Ovary (tissue), 10 donors: ENCODE measurements around the gene KRT28. TPM values are rescaled to one million over a fixed set of nuclear protein-coding genes. Genes with fewer than 3 reads are reported as not detected.

ENCODE experiments used
- DNase-seq, 5 donors: peaks; one replicate each; pipeline ENCODE4 v3.0.0-alpha.2; 2019 to 2020
- H3K27ac ChIP-seq, 2 donors: fragments of 200-600 bp; one replicate each; pipeline versions ENCODE4 v1.5.1 to v1.8.0; 2019 to 2022
- H3K27me3 ChIP-seq: fragments of 200-600 bp; one replicate; pipeline ENCODE4 v1.8.0; 2022
- H3K36me3 ChIP-seq: fragments of 200-600 bp; sonication (generic); one replicate; pipeline ENCODE4 v1.5.1; 2019
- H3K4me1 ChIP-seq: one replicate; pipeline ENCODE4 v1.8.1; 2013; ENCODE audit warnings: mild to moderate bottlenecking, moderate library complexity; ENCODE audit not compliant: insufficient read depth
- H3K4me3 ChIP-seq: fragments of 200-600 bp; sonication (generic); one replicate; pipeline ENCODE4 v1.5.1; 2017
- H3K9me3 ChIP-seq, 2 donors: fragments of 200-600 bp in 1 of 2; sonication (generic) in 1 of 2; one replicate each; pipeline versions ENCODE4 v1.5.1 to v1.8.1; 2013 to 2019; ENCODE audit warnings: mild to moderate bottlenecking in 1 of 2, moderate library complexity in 1 of 2
- EP300 ChIP-seq: sonication (generic); formaldehyde crosslinking; IDR thresholded peaks from one replicate; pipeline ENCODE4 v1.6.1; 2017; ENCODE audit warnings: antibody characterized with exemption
- POLR2A ChIP-seq: fragments of 450-650 bp; IDR thresholded peaks from one replicate; pipeline ENCODE4 v1.6.1; 2017; ENCODE audit warnings: antibody characterized with exemption, mild to moderate bottlenecking, moderate library complexity
- WGBS, 3 donors: extraction: QIAGEN DNeasy Blood & Tissue Kit in 1 of 3; methylation state at CpG; one replicate each; pipeline versions ENCODE4 v1.1.5 to v1.1.7; 2013 to 2017; 5-methylcytosine and 5-hydroxymethylcytosine counted together
- intact Hi-C, 4 donors: fragments of 100-400 bp; cut with DNase I; formaldehyde crosslinking; loops; one replicate each; pipeline versions ENCODE4 v1.11.0 to v1.15.1; 2022 to 2023
- long read RNA-seq, 3 donors: library from polyadenylated mRNA in 2 of 3; unstranded in 2 of 3; transcript quantifications; one replicate each; pipeline ENCODE4 v2.0.0 and lab custom pipeline, GENCODE V29; 2021 to 2026
- polyA plus RNA-seq, 2 donors: library from polyadenylated mRNA; stranded (reverse); fragments of 200-250 nt in 1 of 2; fragments of 350-450 nt in 1 of 2; fragmentation: Illumina TruSeq in 1 of 2; extraction: RNeasy Lipid Tissue Mini Kit (QIAGEN cat#74804) in 1 of 2; gene quantifications; one replicate each; pipeline ENCODE4 v1.2.3, GENCODE V29; 2013 to 2014
- total RNA-seq, 7 donors: library from RNA; depleted of rRNA in 2 of 7; stranded (reverse); fragments of >200 nt in 2 of 7; fragmentation: NEBNext Ultra II Directional in 3 of 7; extraction: Animal tissue kit (Norgen Biotek cat#: 25700) in 3 of 7; gene quantifications; one replicate each; pipeline versions ENCODE4 v1.1.0 to v1.2.4, GENCODE V29; 2016 to 2023
- TF ChIP-seq, protein P1 (sequence below), 3 donors: fragments of 450-650 bp in 2 of 3; fragments of 200-600 bp in 1 of 3; IDR thresholded peaks; one replicate each; pipeline versions ENCODE4 v1.5.1 to v1.8.0; 2016 to 2022; ENCODE audit warnings: antibody characterized with exemption in 3 of 3, mild to moderate bottlenecking in 1 of 3
- donor health status: DM: no; HTN: no; CAD: no; lungs with moderate emphysema.
- donor health status: DM: no; HTN: no; CAD: no.
- donor health status: Bipolar disorder and iron deficiency.
- donor health status: DM: yes; HTN: yes; CAD: no.
- donor health status: DM: no; HTN: no; CAD: no.
- donor health status: DM: yes; HTN: yes; CAD: no.

The KRT28 gene, protein sequence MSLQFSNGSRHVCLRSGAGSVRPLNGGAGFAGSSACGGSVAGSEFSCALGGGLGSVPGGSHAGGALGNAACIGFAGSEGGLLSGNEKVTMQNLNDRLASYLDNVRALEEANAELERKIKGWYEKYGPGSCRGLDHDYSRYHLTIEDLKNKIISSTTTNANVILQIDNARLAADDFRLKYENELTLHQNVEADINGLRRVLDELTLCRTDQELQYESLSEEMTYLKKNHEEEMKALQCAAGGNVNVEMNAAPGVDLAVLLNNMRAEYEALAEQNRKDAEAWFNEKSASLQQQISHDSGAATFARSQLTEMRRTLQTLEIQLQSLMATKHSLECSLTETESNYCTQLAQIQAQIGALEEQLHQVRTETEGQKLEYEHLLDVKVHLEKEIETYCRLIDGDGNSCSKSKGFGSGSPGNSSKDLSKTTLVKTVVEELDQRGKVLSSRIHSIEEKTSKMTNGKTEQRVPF
- total RNA-seq (not detected), polyA plus RNA-seq (not detected)
- long read RNA-seq, donor 1, result 0 reads
- long read RNA-seq, donor 2, result 0 reads
- long read RNA-seq, donor 3, result 0 reads

GRCh38 chr17:40799859-40800258, at the start of gene KRT28:
TSS of gene KRT28 (minus strand) at chr17:40799959. CDS start at chr17:40799893, 66 bp downstream.
- intact Hi-C loops, result loop anchor here (5.0 to 10.0 kb wide), 3 partner anchors 175 to 867 kb away; no protein-coding TSS in a partner anchor
- Histone ChIP-seq H3K4me1 (no peaks in the 10 kb centered on the region), H3K9me3 (no peaks in the 10 kb centered on the region), H3K4me3 (no peak within 1 kb of the TSS), H3K27ac (no peak within 1 kb of the TSS), H3K27me3 (no peaks in the 10 kb centered on the region), H3K36me3 (no peaks in the 10 kb centered on the region)
- 71 to 78% (median 72%) methylated on average over 3 of the region's 3 CpGs for WGBS, 3 donors
- DNase-seq, result no peak
- TF ChIP-seq POLR2A, result no peak
- no peak for TF ChIP-seq EP300
- TF ChIP-seq, protein P1, sequence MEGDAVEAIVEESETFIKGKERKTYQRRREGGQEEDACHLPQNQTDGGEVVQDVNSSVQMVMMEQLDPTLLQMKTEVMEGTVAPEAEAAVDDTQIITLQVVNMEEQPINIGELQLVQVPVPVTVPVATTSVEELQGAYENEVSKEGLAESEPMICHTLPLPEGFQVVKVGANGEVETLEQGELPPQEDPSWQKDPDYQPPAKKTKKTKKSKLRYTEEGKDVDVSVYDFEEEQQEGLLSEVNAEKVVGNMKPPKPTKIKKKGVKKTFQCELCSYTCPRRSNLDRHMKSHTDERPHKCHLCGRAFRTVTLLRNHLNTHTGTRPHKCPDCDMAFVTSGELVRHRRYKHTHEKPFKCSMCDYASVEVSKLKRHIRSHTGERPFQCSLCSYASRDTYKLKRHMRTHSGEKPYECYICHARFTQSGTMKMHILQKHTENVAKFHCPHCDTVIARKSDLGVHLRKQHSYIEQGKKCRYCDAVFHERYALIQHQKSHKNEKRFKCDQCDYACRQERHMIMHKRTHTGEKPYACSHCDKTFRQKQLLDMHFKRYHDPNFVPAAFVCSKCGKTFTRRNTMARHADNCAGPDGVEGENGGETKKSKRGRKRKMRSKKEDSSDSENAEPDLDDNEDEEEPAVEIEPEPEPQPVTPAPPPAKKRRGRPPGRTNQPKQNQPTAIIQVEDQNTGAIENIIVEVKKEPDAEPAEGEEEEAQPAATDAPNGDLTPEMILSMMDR (IDR thresholded peaks at IDR 0.05), result no peak

- H3K9me3 ChIP-seq, result no peaks in the 10 kb centered on the region
- H3K4me3 ChIP-seq, result no peak overlapping the region
- no peak overlapping the region for H3K27ac ChIP-seq
- no peak for DNase-seq
- no peaks in the 10 kb centered on the region for H3K27me3 ChIP-seq
- TF ChIP-seq, protein P1 (IDR thresholded peaks at IDR 0.05), result no peak
- no peak for TF ChIP-seq EP300
- no peak for TF ChIP-seq POLR2A
- no peaks in the 10 kb centered on the region for H3K36me3 ChIP-seq
- WGBS, 3 donors, result 81 to 97% (median 90%) methylated on average over 1 of the region's 1 CpG
- H3K4me1 ChIP-seq, result peaks cover 1% of the 10 kb centered on the region
- intact Hi-C loops, result no loop called here
Observed at GRCh38 chr17:40848583-40849235, 49.0 kb upstream of the KRT28 start.

DNA sequence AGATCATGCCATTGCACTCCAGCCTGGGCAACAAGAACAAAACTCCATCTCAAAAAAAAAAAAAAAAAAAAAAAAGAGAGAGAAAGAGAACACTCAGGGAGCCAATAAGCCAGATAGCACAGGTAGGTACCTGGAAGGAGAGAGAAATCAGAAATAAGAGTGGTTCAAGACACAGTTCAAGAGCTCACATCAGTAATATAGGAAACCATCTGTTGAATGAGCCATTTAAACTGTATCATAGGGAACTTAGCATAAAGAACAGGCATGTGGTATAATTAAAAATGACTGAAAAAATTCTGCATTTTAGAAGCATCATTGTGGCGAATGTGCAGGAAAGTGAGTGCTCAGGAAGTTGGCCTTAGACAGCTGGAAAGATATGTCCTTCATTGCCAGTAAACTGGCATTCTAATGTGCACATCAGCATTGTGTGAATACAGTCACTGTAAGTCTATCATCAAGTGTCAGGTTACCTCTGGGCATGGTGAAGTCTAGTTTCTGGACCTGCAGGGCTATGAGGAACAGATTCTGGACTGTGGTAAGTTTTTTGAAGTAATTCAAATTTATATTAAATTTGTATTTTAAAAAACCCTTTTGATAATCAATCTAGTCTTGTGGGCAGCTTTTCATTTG, 46.9 kb upstream of the KRT28 start:
- no peak for TF ChIP-seq EP300
- no peak for TF ChIP-seq POLR2A
- TF ChIP-seq, protein P1 (IDR thresholded peaks at IDR 0.05), result no peak

DNA sequence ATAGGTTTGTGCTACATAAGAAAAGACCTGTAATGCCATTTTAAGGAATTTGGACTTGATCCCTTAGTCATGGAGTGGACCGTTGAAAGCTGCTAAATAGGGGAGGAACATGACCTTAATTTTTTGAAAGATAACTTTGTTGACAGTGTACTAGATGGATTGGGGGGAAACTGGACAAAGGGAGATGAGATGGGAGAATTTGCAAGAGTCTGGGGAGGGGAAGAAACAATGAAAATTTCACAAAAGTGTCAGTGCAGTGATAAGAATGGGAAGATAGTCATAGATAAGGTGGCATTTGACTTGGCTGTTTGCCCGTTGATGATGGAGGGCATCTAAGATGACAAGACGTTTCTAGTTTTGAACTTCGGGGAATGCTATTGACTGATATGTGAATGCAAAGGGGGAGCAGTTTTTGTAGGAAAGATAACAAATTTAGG, 44.9 kb upstream of the KRT28 start:
- Histone ChIP-seq H3K4me3 (no peak overlapping the region), H3K27ac (no peak overlapping the region), H3K9me3 (no peaks in the 10 kb centered on the region), H3K27me3 (no peaks in the 10 kb centered on the region), H3K36me3 (no peaks in the 10 kb centered on the region), H3K4me1 (no peaks in the 10 kb centered on the region)
- no peak for DNase-seq
- TF ChIP-seq POLR2A, result no peak
- TF ChIP-seq EP300, result no peak
- TF ChIP-seq, protein P1 (IDR thresholded peaks at IDR 0.05), result no peak
- 69 to 80% (median 70%) methylated on average over 4 of the region's 4 CpGs for WGBS, 3 donors
- intact Hi-C loops, result no loop called here

More for the DNA sequence above, 46.9 kb upstream of the KRT28 start:
- Histone ChIP-seq H3K27me3 (no peaks in the 10 kb centered on the region), H3K4me1 (no peaks in the 10 kb centered on the region), H3K9me3 (no peaks in the 10 kb centered on the region), H3K4me3 (no peak overlapping the region), H3K36me3 (no peaks in the 10 kb centered on the region), H3K27ac (no peak overlapping the region)
- WGBS, 3 donors, result 90 to 94% (median 90%) methylated on average over 1 of the region's 1 CpG
- no peak for DNase-seq
- intact Hi-C loops, result no loop called here
